H1 (cell line): ENCODE measurements around the gene POLR3GL. TPM values are rescaled to one million over a fixed set of nuclear protein-coding genes. Genes with fewer than 3 reads are reported as not detected.

Source experiments
- CTCF ChIA-PET: fragments of 300-600 bp; sonication (Branson Sonifier 250); formaldehyde crosslinking; loops from one replicate; lab custom pipeline; 2021; ENCODE audit not compliant: partially characterized antibody; lab: Charles Lee
- POLR2A ChIA-PET: fragments of 300-600 bp; sonication (Branson Sonifier 250); formaldehyde crosslinking; loops from one replicate; lab custom pipeline; 2021; ENCODE audit warnings: inconsistent platforms; ENCODE audit not compliant: partially characterized antibody; lab: Charles Lee
- DNase-seq, 2 experiments: peaks; one replicate each; pipeline versions ENCODE4 v3.0.0 to v3.0.0-alpha.2; 2010 to 2022; ENCODE audit warnings: low spot score in 2 of 2, low read depth in 1 of 2, mixed read lengths in 1 of 2
- FAIRE-seq: peaks from 2 replicates; lab custom pipeline; 2011; peaks lifted over from hg19 to GRCh38; lab: Jason Lieb, UNC
- H2AFZ ChIP-seq: 2 replicates; pipeline ENCODE4 v1.8.1; 2012; ENCODE audit warnings: low read length, inconsistent platforms
- H2AK5ac ChIP-seq: 2 replicates; pipeline ENCODE4 v1.6.1; 2013; ENCODE audit warnings: low read depth, low read length
- H2BK120ac ChIP-seq: replicated peaks from 2 replicates; pipeline ENCODE3; 2013; ENCODE audit warnings: low read depth, low read length, inconsistent platforms
- H2BK12ac ChIP-seq: 2 replicates; pipeline ENCODE4 v1.6.1; 2013; ENCODE audit warnings: low read depth, low read length
- H2BK15ac ChIP-seq: 2 replicates; pipeline ENCODE4 v1.6.1; 2013; ENCODE audit warnings: low read length
- H2BK20ac ChIP-seq: 2 replicates; pipeline ENCODE4 v1.6.1; 2013; ENCODE audit warnings: low read length
- H2BK5ac ChIP-seq: 2 replicates; pipeline ENCODE4 v1.6.1; 2013; ENCODE audit warnings: low read depth, low read length
- H3K14ac ChIP-seq: 2 replicates; pipeline ENCODE4 v1.6.1; 2013; ENCODE audit warnings: inconsistent platforms; ENCODE audit not compliant: insufficient read length
- H3K18ac ChIP-seq: 2 replicates; pipeline ENCODE4 v1.6.1; 2013; ENCODE audit warnings: low read length; ENCODE audit errors: extremely low read depth
- H3K23ac ChIP-seq: 2 replicates; pipeline ENCODE4 v1.6.1; 2013; ENCODE audit warnings: inconsistent platforms; ENCODE audit not compliant: insufficient read length
- H3K23me2 ChIP-seq: 2 replicates; pipeline ENCODE4 v1.6.1; 2013; ENCODE audit warnings: low read depth, low read length
- H3K27ac ChIP-seq: 2 replicates; pipeline ENCODE4 v1.6.1; 2011; ENCODE audit warnings: low read depth, low read length, inconsistent platforms
- H3K27me3 ChIP-seq, 4 experiments: replicated peaks in 1 of 4; 1 replicate in 1 of 4; 2 replicates in 3 of 4; pipeline versions ENCODE4 v1.6.1 to v1.8.1; 2011 to 2013; ENCODE audit warnings: low read length in 3 of 4, mild to moderate bottlenecking in 3 of 4, inconsistent platforms in 2 of 4, mixed read lengths in 2 of 4, moderate library complexity in 1 of 4; ENCODE audit not compliant: control insufficient read depth in 3 of 4, insufficient read depth in 3 of 4; ENCODE audit errors: extremely low read depth in 1 of 4
- H3K36me3 ChIP-seq, 4 experiments: 2 replicates each; pipeline versions ENCODE4 v1.6.1 to v1.8.1; 2011 to 2013; ENCODE audit warnings: mild to moderate bottlenecking in 4 of 4, low read length in 3 of 4, moderate library complexity in 2 of 4, control low read depth in 1 of 4, inconsistent platforms in 1 of 4; ENCODE audit not compliant: insufficient read depth in 4 of 4, control insufficient read depth in 2 of 4
- H3K4ac ChIP-seq: replicated peaks from 2 replicates; pipeline ENCODE3; 2013; ENCODE audit warnings: low read length, low read depth, mixed read lengths, inconsistent platforms; ENCODE audit not compliant: insufficient read length
- H3K4me1 ChIP-seq, 4 experiments: replicated peaks in 1 of 4; 1 replicate in 1 of 4; 2 replicates in 3 of 4; pipeline versions ENCODE4 v1.6.1 to v1.8.1; 2011 to 2013; ENCODE audit warnings: low read length in 3 of 4, inconsistent platforms in 2 of 4, mixed read lengths in 1 of 4; ENCODE audit not compliant: insufficient read depth in 4 of 4, control insufficient read depth in 3 of 4
- H3K4me2 ChIP-seq, 2 experiments: 2 replicates each; pipeline versions ENCODE4 v1.6.1 to v1.8.1; 2011 to 2013; ENCODE audit warnings: low read depth in 2 of 2, low read length in 2 of 2, control low read depth in 1 of 2, inconsistent platforms in 1 of 2, mild to moderate bottlenecking in 1 of 2; ENCODE audit not compliant: insufficient read depth in 1 of 2
- H3K4me3 ChIP-seq, 4 experiments: fragments of 200-600, 300-600 bp in 1 of 4; sonication (generic), shearing (Covaris generic), sonication (Bioruptor Twin) in 1 of 4; 2 replicates each; pipeline versions ENCODE4 v1.5.1 to v1.8.1; 2011 to 2016; ENCODE audit warnings: low read length in 4 of 4, low read depth in 3 of 4, control low read depth in 2 of 4, inconsistent platforms in 2 of 4, mild to moderate bottlenecking in 2 of 4, mixed read lengths in 1 of 4, moderate library complexity in 1 of 4; ENCODE audit not compliant: insufficient read depth in 2 of 4; ENCODE audit errors: extremely low read depth in 1 of 4
- H3K56ac ChIP-seq: replicated peaks from 2 replicates; pipeline ENCODE3; 2013; ENCODE audit warnings: low read depth, mild to moderate bottlenecking, mixed read lengths, low read length, inconsistent platforms; ENCODE audit not compliant: insufficient read length
- H3K79me1 ChIP-seq: 2 replicates; pipeline ENCODE4 v1.6.1; 2013; ENCODE audit warnings: low read depth, low read length, control low read depth
- H3K79me2 ChIP-seq, 2 experiments: 2 replicates each; pipeline versions ENCODE4 v1.6.1 to v1.8.1; 2012 to 2013; ENCODE audit warnings: low read length in 2 of 2, mild to moderate bottlenecking in 2 of 2, inconsistent platforms in 1 of 2; ENCODE audit not compliant: insufficient read depth in 2 of 2, control insufficient read depth in 1 of 2
- H3K9ac ChIP-seq, 4 experiments: replicated peaks in 1 of 4; 1 replicate in 1 of 4; 2 replicates in 3 of 4; pipeline versions ENCODE4 v1.6.1 to v1.8.1; 2011 to 2013; ENCODE audit warnings: low read depth in 3 of 4, low read length in 3 of 4, control low read depth in 2 of 4, mild to moderate bottlenecking in 2 of 4, moderate library complexity in 2 of 4, inconsistent platforms in 1 of 4; ENCODE audit errors: extremely low read depth in 1 of 4
- H3K9me3 ChIP-seq, 2 experiments: 2 replicates each; pipeline versions ENCODE4 v1.6.1 to v1.8.1; 2012 to 2013; ENCODE audit warnings: mild to moderate bottlenecking in 2 of 2, moderate library complexity in 2 of 2, control low read depth in 1 of 2, inconsistent platforms in 1 of 2, low read depth in 1 of 2, low read length in 1 of 2, mixed read lengths in 1 of 2; ENCODE audit not compliant: insufficient read depth in 2 of 2
- H4K20me1 ChIP-seq, 2 experiments: replicated peaks in 1 of 2; 2 replicates each; pipeline versions ENCODE3 to v1.8.1; 2011 to 2013; ENCODE audit warnings: inconsistent platforms in 2 of 2, low read length in 2 of 2, mild to moderate bottlenecking in 1 of 2; ENCODE audit not compliant: insufficient read depth in 2 of 2, control insufficient read depth in 1 of 2
- H4K5ac ChIP-seq: 2 replicates; pipeline ENCODE4 v1.6.1; 2013; ENCODE audit warnings: low read length, low read depth, mixed read lengths, inconsistent platforms; ENCODE audit not compliant: insufficient read length
- H4K8ac ChIP-seq: 2 replicates; pipeline ENCODE4 v1.8.0; 2013; ENCODE audit warnings: mild to moderate bottlenecking, moderate library complexity, low read length, inconsistent platforms; ENCODE audit not compliant: insufficient read depth; ENCODE audit errors: extremely low read depth
- H4K91ac ChIP-seq: replicated peaks from 2 replicates; pipeline ENCODE3; 2013; ENCODE audit warnings: low read length, mixed read lengths, inconsistent platforms; ENCODE audit not compliant: insufficient read length
- BACH1 ChIP-seq: IDR thresholded peaks from 2 replicates; pipeline ENCODE4 v1.6.1; 2012; ENCODE audit warnings: low read length, improper control_type of control experiment
- WGBS, 2 experiments: shearing (Covaris generic) in 1 of 2; methylation state at CpG; one replicate each; pipeline versions ENCODE4 v1.1.6 to v1.1.7; 2013 to 2015; ENCODE audit warnings: low lambda C conversion rate in 2 of 2, mixed read lengths in 2 of 2, inconsistent platforms in 1 of 2, low coverage in 1 of 2, missing lambda C conversion rate in 1 of 2; ENCODE audit not compliant: insufficient replicate concordance in 2 of 2, insufficient coverage in 1 of 2, insufficient read length in 1 of 2; ENCODE audit errors: extremely low coverage in 1 of 2, missing lambda C conversion rate in 1 of 2; 5-methylcytosine and 5-hydroxymethylcytosine counted together
- polyA plus RNA-seq, 7 experiments: library from polyadenylated mRNA; depleted of rRNA in 3 of 7; stranded (reverse) in 5 of 7; unstranded in 2 of 7; fragments of >200 nt in 5 of 7; fragments of 200-250 nt in 2 of 7; gene quantifications; 1 replicate in 5 of 7; 2 replicates in 1 of 7; 4 replicates in 1 of 7; pipeline versions ENCODE4 v1.2.1 to v1.2.3, GENCODE V29; 2011 to 2013; ENCODE audit warnings: missing spikeins in 2 of 7, mixed read lengths in 2 of 7
- total RNA-seq: library from RNA; stranded (reverse); fragmentation: NEBNext Ultra II Directional; extraction: Animal tissue kit (Norgen Biotek cat#: 25700); gene quantifications from 2 replicates; pipeline ENCODE4 v1.2.1, GENCODE V29; 2021
- TF ChIP-seq, protein P1 (sequence below): IDR thresholded peaks from 2 replicates; pipeline ENCODE4 v1.6.1; 2012; ENCODE audit warnings: inconsistent platforms

The POLR3GL gene
- total and polyA plus RNA-seq, 2 of the 8 experiments (the other 6 are each of a cell fraction or from before 2014, with no cell fraction given): 3.1 to 3.9 TPM

DNA sequence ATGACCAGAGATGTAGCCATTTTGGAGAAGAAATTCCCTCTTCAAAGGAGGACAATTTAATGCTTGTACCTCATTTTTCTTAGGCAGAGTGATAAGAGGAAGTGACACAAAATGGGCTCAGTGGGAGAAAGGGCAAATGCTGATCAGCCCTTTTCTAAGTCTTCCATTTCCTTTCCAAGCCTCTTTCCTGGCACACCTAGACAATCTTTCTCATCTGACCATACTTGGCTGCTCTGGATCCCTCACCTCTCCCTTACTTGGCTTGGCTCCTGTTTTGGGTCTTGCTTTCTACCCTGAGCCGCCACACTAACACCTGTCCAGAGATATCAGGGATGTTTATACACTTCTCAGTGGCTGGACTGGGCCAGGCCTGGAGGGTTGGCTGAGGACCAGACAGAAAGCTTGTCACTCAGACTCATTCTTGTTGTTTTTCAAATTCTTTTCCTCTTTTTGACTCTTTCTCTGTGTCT lies 18.8 kb downstream of the POLR3GL start:
- H3K14ac ChIP-seq: no peak overlapping the region
- no peak overlapping the region for H3K27ac ChIP-seq
- H3K9me3 ChIP-seq: no peaks in the 10 kb centered on the region
- DNase-seq (no peak), FAIRE-seq (no peak)
- no peaks in the 10 kb centered on the region for H4K20me1 ChIP-seq
- no peak overlapping the region for H2BK15ac ChIP-seq
- H3K4ac ChIP-seq: no peak overlapping the region
- no peak overlapping the region for H4K8ac ChIP-seq
- H3K56ac ChIP-seq: no peak overlapping the region
- H3K4me1 ChIP-seq: peaks cover 6 to 21% (median 12%) of the 10 kb centered on the region in 4 experiments; a peak in 6 of 7 replicates
- H4K5ac ChIP-seq: no peak overlapping the region
- H2AFZ ChIP-seq: no peak overlapping the region
- H3K27me3 ChIP-seq: no peaks in the 10 kb centered on the region
- H3K4me2 ChIP-seq: no peak overlapping the region
- no peaks in the 10 kb centered on the region for H3K79me1 ChIP-seq
- TF ChIP-seq, protein P1, sequence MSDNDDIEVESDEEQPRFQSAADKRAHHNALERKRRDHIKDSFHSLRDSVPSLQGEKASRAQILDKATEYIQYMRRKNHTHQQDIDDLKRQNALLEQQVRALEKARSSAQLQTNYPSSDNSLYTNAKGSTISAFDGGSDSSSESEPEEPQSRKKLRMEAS: no peak
- no peak for TF ChIP-seq BACH1
- H2AK5ac ChIP-seq: no peak overlapping the region
- H3K18ac ChIP-seq: no peak overlapping the region
- no peaks in the 10 kb centered on the region for H3K36me3 ChIP-seq
- H3K23ac ChIP-seq: no peak overlapping the region
- no peak overlapping the region for H3K9ac ChIP-seq
- H2BK120ac ChIP-seq: no peak overlapping the region
- H3K4me3 ChIP-seq: no peak overlapping the region
- no peak overlapping the region for H2BK5ac ChIP-seq
- no peak overlapping the region for H4K91ac ChIP-seq
- 100% methylated on average over 1 of the region's 1 CpG; no CpG with 5 or more reads in 1 of the 2 experiments for WGBS, 2 experiments
- H2BK12ac ChIP-seq: no peak overlapping the region
- POLR2A ChIA-PET: interaction anchor here (1.7 to 13.7 kb wide), 2 partner anchors 10 to 24 kb away, joined by 3 to 218 read pairs; partner anchors contain the start of gene TXNIP
- CTCF ChIA-PET: interaction anchor here (0.8 to 8.7 kb wide), 6 partner anchors 15 to 92 kb away, joined by 3 to 152 read pairs (median 6); partner anchors contain the start of genes ANKRD34A and POLR3GL
- H3K79me2 ChIP-seq: no peaks in the 10 kb centered on the region
- no peak overlapping the region for H2BK20ac ChIP-seq
- H3K23me2 ChIP-seq: peaks cover 3% of the 10 kb centered on the region; the same call in 1 of the 2 replicates
